LNCAP (cell line): ENCODE measurements around the gene TMEM163.

Experiments used
- TF ChIP-seq, protein P1 (sequence below): fragments of 450-650 bp; IDR thresholded peaks from 2 replicates; pipeline ENCODE4 v1.5.1; 2017; ENCODE audit warnings: mild to moderate bottlenecking

The TMEM163 gene

DNA sequence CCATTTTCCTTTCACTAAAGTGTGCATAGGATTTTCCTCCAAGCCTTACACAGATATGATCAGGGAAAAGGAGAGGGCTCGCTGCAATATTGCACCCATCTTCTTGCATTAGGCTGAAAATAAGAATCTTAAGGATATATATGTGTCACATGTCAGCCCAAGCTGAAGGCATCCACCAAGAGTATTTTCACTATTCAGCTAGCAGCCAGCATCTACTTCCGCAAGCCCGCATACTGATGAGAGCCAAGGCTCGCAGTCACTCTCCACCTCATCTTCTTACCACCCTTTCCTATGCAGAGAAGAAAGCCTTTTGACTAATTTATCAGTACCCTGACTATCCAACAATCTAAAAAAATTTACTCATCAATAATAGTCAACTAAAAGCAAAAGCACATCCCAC lies 6.1 kb downstream of the TMEM163 start:
- TF ChIP-seq, protein P1, sequence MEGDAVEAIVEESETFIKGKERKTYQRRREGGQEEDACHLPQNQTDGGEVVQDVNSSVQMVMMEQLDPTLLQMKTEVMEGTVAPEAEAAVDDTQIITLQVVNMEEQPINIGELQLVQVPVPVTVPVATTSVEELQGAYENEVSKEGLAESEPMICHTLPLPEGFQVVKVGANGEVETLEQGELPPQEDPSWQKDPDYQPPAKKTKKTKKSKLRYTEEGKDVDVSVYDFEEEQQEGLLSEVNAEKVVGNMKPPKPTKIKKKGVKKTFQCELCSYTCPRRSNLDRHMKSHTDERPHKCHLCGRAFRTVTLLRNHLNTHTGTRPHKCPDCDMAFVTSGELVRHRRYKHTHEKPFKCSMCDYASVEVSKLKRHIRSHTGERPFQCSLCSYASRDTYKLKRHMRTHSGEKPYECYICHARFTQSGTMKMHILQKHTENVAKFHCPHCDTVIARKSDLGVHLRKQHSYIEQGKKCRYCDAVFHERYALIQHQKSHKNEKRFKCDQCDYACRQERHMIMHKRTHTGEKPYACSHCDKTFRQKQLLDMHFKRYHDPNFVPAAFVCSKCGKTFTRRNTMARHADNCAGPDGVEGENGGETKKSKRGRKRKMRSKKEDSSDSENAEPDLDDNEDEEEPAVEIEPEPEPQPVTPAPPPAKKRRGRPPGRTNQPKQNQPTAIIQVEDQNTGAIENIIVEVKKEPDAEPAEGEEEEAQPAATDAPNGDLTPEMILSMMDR = no peak

DNA sequence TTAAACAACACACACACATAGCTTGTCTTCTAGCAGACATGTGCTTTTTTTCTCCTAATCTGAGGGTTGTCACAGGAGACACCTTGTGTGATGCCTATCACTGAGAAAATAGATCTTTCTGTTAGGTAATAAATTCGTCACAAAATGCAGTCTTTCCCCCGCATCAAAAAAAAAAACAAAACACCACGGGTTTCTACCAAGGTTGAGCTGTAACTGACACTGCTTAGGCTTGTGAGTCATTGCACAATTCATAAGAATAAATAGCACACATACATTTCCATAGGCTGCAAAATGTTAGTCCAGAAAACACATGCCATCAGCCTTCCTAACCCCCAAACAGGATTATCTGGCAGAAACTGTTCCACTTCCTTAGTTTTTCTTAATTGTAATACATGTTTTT lies 6.5 kb downstream of the TMEM163 start:
- TF ChIP-seq, protein P1 = no peak

DNA sequence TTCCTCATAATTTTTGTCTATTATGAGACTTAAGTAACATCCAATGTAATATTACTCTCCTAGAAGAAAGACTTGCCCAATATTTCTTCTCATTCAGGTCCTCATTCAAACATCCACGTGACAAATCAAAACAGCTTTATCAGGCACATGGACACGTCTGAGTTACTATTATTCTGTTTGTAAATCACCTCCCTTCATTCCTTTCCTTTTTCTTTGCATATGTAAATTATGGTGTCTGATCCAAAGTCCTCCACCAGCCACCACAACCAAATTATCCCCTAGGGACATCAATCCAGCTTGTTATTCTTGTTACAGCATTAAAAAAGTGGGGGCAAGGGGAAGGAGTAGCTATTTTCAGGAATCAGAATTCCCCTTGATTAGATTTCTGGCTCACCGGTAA lies 7.1 kb downstream of the TMEM163 start:
- TF ChIP-seq, protein P1 = no peak

DNA sequence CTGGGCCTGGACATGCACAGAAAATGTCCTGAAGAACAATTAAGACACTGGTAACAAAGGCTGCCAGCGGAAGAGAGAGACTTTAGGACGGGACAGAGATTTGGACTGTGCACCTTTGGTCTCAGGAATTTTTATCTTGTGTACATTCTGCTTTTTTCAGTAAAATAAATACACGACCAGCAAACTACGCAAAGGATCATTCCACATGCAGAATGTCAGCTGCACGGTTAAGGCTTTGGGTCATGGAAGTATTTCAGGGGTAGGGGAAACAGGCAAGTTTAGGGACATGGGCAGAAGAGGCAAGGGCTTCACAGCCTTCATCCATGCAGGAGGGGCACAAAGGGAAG lies 11.5 kb downstream of the TMEM163 start:
- TF ChIP-seq, protein P1 = no peak

DNA sequence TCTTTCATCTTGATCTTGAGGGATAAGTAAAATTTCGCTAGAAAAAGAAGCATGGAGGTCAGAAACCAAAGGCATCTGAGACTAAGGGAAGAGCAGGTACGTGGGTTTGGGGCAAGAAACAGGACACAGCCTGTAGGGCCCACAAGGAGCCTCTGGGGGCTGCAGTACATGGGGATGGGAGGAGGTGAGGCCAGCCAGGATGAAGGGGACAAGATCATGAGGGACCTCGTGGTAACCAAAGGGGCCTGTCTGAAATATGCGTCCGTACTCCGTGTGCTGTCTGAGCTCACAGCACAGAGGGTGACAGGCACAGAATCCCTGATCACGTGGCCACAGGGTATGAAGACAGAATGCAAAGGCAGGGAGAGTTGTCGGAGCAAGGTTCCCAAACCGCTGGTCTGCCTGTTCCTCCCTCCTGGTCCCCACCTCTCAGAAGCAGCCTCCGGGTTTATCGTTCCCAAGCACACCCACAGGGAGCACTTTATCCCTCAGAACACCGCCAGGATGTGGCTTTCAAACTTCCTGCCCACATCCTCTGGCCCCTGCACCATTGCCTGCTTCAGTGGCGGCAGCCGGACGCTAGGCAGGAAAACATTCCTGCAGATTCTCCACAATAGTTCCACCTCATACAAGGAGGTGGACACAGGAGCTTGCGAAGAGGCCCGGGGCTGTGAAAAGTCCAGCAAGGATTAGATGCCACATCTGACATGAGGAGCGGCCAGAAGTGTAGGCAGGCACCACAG lies 12.0 kb downstream of the TMEM163 start:
- TF ChIP-seq, protein P1 = no peak

DNA sequence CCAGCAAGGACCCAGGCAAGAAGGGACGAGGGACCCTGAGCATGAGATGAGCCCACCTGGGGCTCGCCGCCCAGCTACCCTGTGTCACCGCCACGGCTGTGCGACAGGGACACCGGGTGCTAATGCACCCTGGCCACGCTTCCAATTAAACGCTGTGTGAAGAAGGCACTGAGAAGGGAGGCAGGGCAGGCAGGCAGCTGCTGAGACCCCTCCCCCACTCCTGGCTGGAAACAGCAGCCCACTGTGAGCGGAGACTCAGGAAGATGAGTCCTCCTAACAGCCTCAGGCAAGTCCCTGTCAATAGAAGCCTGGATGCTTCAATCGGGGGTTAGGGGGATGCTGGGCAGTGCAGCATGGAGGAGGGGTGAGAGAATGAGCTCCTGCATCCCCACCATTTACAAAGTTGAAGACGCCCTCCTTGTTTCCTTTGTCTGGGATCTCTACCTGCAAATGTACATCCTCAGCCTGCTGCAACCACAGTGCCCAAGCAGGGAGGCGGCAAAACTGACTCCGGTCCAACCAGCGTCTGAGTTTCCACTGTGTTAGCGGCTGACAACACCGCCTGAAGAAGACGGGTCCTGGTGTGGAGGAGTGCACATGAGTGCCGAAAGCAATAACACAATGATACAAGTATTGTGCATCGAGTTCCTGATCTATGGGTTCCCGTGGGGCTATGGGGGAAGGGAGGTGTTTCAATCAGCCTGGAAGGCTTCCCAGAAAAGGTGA lies 12.8 kb downstream of the TMEM163 start:
- TF ChIP-seq, protein P1 = no peak

DNA sequence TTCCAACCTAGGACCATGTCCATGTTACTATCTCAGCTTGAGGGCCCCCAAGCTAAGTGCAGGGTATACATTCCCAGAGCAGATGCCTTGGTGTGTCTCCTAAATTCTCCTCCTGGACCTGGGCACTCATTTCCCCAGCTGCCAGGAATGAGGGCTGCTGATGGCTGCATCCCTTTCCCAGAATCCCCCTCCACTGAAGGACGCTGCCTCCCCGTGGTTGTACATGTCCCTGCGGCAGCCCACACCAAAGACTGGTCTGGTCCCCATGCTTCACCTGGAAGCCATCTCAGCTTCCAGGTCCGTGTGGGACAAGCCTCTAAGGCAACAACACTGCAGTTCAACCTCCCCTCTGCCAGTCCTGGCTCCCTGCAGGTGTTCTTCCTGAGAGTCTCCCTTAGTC lies 14.6 kb downstream of the TMEM163 start:
- TF ChIP-seq, protein P1 = no peak
